SU-DHL-6 (cell line): ENCODE data around the gene KCTD4.

Experiments used
- H2AFZ ChIP-seq: fragments of 200-600 bp; sonication (generic); 2 replicates; pipeline ENCODE4 v1.6.1; 2014; ENCODE audit warnings: low read depth, mild to moderate bottlenecking, moderate library complexity, mixed read lengths, antibody characterized with exemption, low read length; ENCODE audit not compliant: severe bottlenecking
- H3F3A ChIP-seq: fragments of 200-600 bp; shearing (Covaris generic); 2 replicates; pipeline ENCODE4 v1.6.0; 2016; ENCODE audit warnings: antibody characterized with exemption, mild to moderate bottlenecking; ENCODE audit not compliant: insufficient read depth
- H3K27ac ChIP-seq: fragments of 200-600 bp; sonication (generic); 2 replicates; pipeline ENCODE4 v1.5.1; 2016; ENCODE audit warnings: low read depth, mild to moderate bottlenecking, low read length, moderate library complexity, mixed read lengths
- H3K27me3 ChIP-seq: fragments of 200-600 bp; sonication (generic), shearing (Covaris generic); 2 replicates; pipeline ENCODE4 v1.6.0; 2014; ENCODE audit warnings: mild to moderate bottlenecking, low read length
- H3K36me3 ChIP-seq: fragments of 200-600 bp; sonication (generic); 2 replicates; pipeline ENCODE4 v1.6.1; 2014; ENCODE audit warnings: mild to moderate bottlenecking, low read length, mixed read lengths
- H3K4me2 ChIP-seq: fragments of 300-600, 200-600 bp; shearing (Covaris generic), sonication (generic); 2 replicates; pipeline ENCODE4 v1.6.0; 2014; ENCODE audit warnings: low read length, low read depth, mild to moderate bottlenecking; ENCODE audit not compliant: poor library complexity, severe bottlenecking
- H3K4me3 ChIP-seq: fragments of 200-600 bp; sonication (generic); 2 replicates; pipeline ENCODE4 v1.5.1; 2014; ENCODE audit warnings: antibody characterized with exemption, low read length, mild to moderate bottlenecking, mixed read lengths; ENCODE audit not compliant: insufficient read depth, poor library complexity, severe bottlenecking
- H3K79me2 ChIP-seq: fragments of 200-600 bp; sonication (generic); 2 replicates; pipeline ENCODE4 v1.6.1; 2014; ENCODE audit warnings: mild to moderate bottlenecking, low read length, moderate library complexity; ENCODE audit not compliant: insufficient read depth
- H3K9ac ChIP-seq: fragments of 200-600 bp; sonication (generic); 2 replicates; pipeline ENCODE4 v1.7.0; 2014; ENCODE audit warnings: mild to moderate bottlenecking, low read length
- H3K9me2 ChIP-seq: fragments of 200-600 bp; sonication (generic); replicated peaks from 2 replicates; pipeline ENCODE4 v1.6.1; 2014; ENCODE audit warnings: low read length; ENCODE audit not compliant: insufficient read depth
- H3K9me3 ChIP-seq: fragments of 200-600 bp; sonication (generic); 2 replicates; pipeline ENCODE4 v1.6.1; 2014; ENCODE audit warnings: low read length, mixed read lengths; ENCODE audit not compliant: insufficient read depth
- H4K20me1 ChIP-seq: fragments of 200-600 bp; sonication (generic); 2 replicates; pipeline ENCODE4 v1.6.1; 2014; ENCODE audit warnings: low read depth, mild to moderate bottlenecking, antibody characterized with exemption, low read length, moderate library complexity, mixed read lengths
- EZH2phosphoT487 ChIP-seq: fragments of 200-600 bp; sonication (generic), shearing (Covaris generic); conservative IDR thresholded peaks from 2 replicates; pipeline ENCODE4 v1.6.1; 2018; ENCODE audit warnings: mild to moderate bottlenecking, antibody characterized with exemption, low read length, moderate library complexity, mixed read lengths
- TF ChIP-seq, protein P1 (sequence below): fragments of 200-600 bp; sonication (generic); IDR thresholded peaks from one replicate; pipeline ENCODE4 v1.5.1; 2017; ENCODE audit warnings: antibody characterized with exemption, mild to moderate bottlenecking, low read length, moderate library complexity; ENCODE audit not compliant: insufficient read depth, poor library complexity, severe bottlenecking

Gene KCTD4

DNA sequence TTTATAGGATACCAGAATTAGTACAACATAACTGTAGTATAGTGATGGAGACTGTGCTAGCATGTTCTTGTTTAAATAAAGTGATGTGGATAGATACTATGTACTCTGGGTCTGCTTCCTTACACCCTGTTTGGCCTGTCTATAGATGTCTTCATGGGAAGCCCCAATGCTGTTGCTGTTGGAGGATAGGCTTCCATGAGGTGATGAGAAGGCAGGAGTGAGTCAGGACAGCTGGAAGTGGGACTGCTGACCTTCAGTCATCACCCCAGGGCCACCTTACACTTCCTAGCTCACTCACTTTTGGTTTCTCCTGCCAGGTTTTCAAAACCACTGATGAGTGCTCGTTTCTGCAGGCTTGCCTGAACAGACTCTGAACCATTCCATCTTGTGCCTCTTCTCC, 4.2 kb downstream of the KCTD4 start:
- Histone ChIP-seq H3K4me3 (no peak overlapping the region), H3K27ac (no peak overlapping the region), H2AFZ (no peak overlapping the region), H3F3A (no peaks in the 10 kb centered on the region), H3K27me3 (no peaks in the 10 kb centered on the region), H3K79me2 (peaks cover 17% of the 10 kb centered on the region; the same call in 1 of the 2 replicates), H3K36me3 (no peaks in the 10 kb centered on the region; the same call in 1 of the 2 replicates), H3K9me2 (no peaks in the 10 kb centered on the region), H4K20me1 (0 out of 2 replicates have a peak, but pooled peaks cover 4% of the 10 kb centered on the region), H3K4me2 (no peak overlapping the region), H3K9me3 (no peaks in the 10 kb centered on the region), H3K9ac (no peak overlapping the region)
- TF ChIP-seq EZH2phosphoT487: no peak
- TF ChIP-seq, protein P1, sequence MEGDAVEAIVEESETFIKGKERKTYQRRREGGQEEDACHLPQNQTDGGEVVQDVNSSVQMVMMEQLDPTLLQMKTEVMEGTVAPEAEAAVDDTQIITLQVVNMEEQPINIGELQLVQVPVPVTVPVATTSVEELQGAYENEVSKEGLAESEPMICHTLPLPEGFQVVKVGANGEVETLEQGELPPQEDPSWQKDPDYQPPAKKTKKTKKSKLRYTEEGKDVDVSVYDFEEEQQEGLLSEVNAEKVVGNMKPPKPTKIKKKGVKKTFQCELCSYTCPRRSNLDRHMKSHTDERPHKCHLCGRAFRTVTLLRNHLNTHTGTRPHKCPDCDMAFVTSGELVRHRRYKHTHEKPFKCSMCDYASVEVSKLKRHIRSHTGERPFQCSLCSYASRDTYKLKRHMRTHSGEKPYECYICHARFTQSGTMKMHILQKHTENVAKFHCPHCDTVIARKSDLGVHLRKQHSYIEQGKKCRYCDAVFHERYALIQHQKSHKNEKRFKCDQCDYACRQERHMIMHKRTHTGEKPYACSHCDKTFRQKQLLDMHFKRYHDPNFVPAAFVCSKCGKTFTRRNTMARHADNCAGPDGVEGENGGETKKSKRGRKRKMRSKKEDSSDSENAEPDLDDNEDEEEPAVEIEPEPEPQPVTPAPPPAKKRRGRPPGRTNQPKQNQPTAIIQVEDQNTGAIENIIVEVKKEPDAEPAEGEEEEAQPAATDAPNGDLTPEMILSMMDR: no peak

DNA sequence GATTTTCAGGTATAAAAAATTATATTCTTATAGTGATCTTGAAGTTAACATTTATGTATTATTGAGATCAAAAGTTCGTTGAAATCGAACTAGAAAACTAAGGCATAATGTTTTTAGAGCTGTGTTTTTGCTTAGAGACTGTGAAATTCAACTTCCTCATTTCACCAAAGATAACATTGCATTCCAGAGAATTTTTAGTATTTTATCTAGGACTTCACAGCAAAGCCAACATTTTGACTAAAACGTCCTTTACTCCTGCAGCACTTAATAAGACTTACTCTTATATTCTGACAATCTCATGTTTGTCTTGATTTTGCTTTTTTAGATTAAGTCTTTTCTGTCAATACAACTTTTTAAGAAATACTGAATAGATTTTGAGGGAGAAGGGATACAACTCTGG, 4.7 kb downstream of the KCTD4 start:
- Histone ChIP-seq H3K9me3 (no peaks in the 10 kb centered on the region), H3K9ac (no peak overlapping the region), H3K27ac (no peak overlapping the region), H2AFZ (no peak overlapping the region), H3K79me2 (peaks cover 17% of the 10 kb centered on the region; the same call in 1 of the 2 replicates), H3F3A (no peaks in the 10 kb centered on the region), H3K27me3 (no peaks in the 10 kb centered on the region), H3K4me3 (no peak overlapping the region), H3K36me3 (no peaks in the 10 kb centered on the region; the same call in 1 of the 2 replicates), H3K9me2 (no peaks in the 10 kb centered on the region), H4K20me1 (0 out of 2 replicates have a peak, but pooled peaks cover 4% of the 10 kb centered on the region), H3K4me2 (no peak overlapping the region)
- TF ChIP-seq, protein P1: no peak
- no peak for TF ChIP-seq EZH2phosphoT487

GRCh38 chr13:45195421-45195820, 5.4 kb downstream of the KCTD4 start:
- Histone ChIP-seq H3K9me2 (no peaks in the 10 kb centered on the region), H3F3A (no peaks in the 10 kb centered on the region), H3K27me3 (no peaks in the 10 kb centered on the region), H3K9me3 (no peaks in the 10 kb centered on the region), H2AFZ (no peak overlapping the region), H3K4me3 (no peak overlapping the region), H4K20me1 (0 out of 2 replicates have a peak, but pooled peaks cover 4% of the 10 kb centered on the region), H3K79me2 (peaks cover 18% of the 10 kb centered on the region; the same call in 1 of the 2 replicates), H3K27ac (no peak overlapping the region), H3K9ac (no peak overlapping the region), H3K4me2 (no peak overlapping the region), H3K36me3 (no peaks in the 10 kb centered on the region; the same call in 1 of the 2 replicates)
- TF ChIP-seq EZH2phosphoT487: no peak
- TF ChIP-seq, protein P1: no peak
